GM12875 (cell line): ENCODE data around the gene APOH.

Experiments used
- H3K4me3 ChIP-seq: one replicate; pipeline ENCODE4 v1.5.1; 2011; ENCODE audit warnings: low read depth, low read length, control low read depth
- TF ChIP-seq, protein P1 (sequence below): IDR thresholded peaks from 2 replicates; pipeline ENCODE4 v1.5.1; 2011; ENCODE audit warnings: low read depth, mild to moderate bottlenecking, control low read depth, inconsistent platforms, low read length, moderate library complexity, borderline replicate concordance; ENCODE audit not compliant: insufficient read depth

APOH gene

DNA sequence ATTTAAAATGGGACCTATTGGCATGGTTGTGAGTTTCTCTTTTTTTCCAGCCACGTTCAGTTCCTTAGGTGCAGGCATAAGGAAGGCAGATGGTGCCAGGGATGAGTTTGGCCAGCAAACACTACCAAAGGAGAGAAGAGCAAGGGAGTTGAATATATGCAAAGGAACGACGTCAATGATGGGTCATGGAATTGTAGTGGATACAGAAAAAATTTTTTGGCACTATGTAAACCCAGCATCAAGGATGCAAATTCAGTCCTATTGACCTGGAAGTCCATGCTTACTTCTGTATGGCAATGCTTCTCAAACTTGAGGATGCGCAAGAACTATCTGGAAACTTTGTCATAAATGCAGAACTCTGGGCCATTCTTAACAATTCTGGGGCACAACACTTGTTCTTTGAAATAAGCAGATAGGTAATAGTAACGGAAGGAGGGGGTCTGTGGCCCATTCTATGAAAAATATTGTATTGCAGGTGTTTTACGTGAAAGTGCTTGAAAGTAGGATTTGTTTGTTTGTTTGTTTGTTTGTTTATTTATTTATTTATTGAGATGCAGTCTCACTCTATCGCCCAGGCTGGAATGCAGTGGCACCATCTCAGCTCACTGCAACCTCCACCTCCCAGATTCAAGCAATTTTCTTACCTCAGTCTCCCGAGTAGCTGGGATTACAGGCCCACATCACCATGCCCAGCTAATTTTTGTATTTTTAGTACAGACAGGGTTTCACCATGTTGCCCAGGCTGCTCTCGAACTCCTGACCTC lies 18.0 kb downstream of the APOH start:
- TF ChIP-seq, protein P1, sequence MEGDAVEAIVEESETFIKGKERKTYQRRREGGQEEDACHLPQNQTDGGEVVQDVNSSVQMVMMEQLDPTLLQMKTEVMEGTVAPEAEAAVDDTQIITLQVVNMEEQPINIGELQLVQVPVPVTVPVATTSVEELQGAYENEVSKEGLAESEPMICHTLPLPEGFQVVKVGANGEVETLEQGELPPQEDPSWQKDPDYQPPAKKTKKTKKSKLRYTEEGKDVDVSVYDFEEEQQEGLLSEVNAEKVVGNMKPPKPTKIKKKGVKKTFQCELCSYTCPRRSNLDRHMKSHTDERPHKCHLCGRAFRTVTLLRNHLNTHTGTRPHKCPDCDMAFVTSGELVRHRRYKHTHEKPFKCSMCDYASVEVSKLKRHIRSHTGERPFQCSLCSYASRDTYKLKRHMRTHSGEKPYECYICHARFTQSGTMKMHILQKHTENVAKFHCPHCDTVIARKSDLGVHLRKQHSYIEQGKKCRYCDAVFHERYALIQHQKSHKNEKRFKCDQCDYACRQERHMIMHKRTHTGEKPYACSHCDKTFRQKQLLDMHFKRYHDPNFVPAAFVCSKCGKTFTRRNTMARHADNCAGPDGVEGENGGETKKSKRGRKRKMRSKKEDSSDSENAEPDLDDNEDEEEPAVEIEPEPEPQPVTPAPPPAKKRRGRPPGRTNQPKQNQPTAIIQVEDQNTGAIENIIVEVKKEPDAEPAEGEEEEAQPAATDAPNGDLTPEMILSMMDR, result no peak

DNA sequence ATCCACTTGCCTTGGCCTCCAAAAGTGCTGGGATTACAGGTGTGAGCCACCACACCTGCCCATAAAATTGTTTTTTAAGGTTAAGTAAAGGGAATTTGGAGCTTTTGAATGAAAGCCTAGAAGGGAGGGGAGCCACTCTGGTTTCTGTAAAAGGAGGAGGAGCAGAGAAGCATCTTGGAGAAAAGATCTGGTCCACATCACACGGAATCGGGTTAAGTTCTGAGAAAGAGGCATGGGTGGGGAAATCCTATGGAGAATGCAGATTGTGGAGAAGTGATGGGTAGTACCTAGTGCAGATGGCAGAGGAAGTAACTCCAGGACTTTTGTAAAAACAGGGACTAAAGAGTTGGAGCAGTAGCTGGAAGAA lies 19.0 kb downstream of the APOH start:
- TF ChIP-seq, protein P1, result no peak
- H3K4me3 ChIP-seq, result no peak overlapping the region

More for the DNA sequence above, 18.0 kb downstream of the APOH start:
- H3K4me3 ChIP-seq, result no peak overlapping the region

DNA sequence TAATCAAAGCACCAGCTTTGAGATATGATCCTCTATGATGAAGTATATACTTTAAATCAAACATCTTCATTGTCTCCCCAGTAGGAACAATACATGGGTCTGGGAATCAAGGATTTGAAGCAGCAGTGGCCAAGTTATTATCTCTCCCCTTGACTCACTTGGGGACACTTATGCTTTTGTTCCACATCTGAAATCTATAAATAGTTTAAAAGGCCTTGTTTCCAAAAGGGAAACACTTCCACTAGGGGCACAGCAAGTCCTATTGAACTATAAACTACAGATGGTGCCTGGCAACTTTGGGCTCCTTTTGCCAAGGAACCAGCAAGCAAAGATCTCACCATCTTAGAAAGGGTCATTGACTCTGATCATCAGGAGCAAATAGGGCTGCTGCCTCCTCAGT lies 21.3 kb downstream of the APOH start:
- TF ChIP-seq, protein P1, result no peak
- no peak overlapping the region for H3K4me3 ChIP-seq

DNA sequence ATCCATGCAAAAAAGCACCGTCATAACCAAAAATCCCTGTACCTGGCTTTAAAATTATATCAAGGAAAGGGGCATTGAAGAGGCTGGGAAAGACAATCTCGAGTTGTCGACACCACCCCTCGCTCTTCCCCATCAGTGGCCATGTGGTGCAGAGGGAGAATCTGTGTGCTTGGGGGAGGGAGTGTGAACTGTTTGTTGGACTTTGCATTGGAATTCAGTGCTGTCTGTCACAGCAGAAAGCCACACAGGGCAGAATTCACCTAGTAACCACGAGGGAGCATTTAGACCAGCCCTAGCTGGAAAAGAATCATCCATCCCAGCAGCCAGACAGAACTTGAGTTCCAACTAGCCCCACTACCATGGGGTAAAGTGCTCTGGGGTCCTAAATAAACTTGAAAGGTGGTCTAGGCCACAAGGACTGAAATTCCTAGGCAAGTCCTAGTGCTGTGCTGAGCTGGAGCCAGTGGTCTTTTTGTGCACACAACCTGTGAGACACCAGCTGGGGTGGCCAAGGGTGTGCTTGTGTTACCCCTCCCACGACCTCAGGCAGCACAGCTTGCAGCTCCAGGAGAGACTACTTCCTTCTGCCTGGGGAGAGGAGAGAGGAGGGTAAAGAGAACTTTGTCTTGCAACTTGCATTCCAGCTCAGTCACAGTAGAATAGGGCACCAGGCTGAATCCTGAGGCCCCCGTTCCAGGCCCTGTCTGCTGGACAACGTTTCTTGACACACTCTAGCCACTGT lies 25.8 kb downstream of the APOH start:
- TF ChIP-seq, protein P1, result no peak
- H3K4me3 ChIP-seq, result no peak overlapping the region

DNA sequence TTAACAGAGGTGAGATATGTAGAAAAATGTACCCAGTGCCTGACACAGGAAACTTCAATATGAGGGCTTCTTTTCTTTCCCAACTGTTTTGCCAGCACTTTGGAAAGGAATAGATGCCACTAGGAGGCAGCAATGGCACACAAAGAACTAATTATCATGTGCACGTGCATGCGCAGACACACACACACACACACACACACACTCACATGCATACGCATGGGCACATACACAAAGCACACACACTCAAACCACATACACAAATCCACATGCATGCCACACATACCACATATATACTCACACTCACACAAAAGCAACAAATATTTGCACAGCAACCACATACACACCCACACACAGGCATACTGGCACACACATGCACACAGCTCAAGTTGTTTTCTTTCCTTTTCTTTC lies 28.5 kb downstream of the APOH start:
- TF ChIP-seq, protein P1, result peak; percentile 42; the same call in 1 of the 2 replicates
- H3K4me3 ChIP-seq, result no peak overlapping the region

DNA sequence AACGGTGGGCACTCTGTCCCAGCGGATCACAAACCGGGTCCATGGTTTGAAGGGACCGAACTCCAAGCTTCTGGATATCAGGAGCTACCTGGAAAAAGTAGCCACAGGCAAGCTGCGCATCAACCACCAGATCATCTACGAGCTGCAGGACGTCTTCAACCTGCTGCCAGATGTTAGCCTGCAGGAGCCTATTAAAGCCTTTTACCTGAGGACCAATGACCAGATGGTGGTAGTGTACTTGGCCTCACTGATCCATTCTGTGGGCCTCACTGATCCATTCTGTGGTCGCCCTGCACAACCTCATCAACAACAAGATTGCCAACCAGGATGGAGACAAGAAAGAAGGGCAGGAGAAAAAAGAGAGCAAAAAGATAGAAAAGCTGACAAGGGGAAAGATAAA lies 31.0 kb downstream of the APOH start:
- TF ChIP-seq, protein P1, result no peak
- no peak overlapping the region for H3K4me3 ChIP-seq

DNA sequence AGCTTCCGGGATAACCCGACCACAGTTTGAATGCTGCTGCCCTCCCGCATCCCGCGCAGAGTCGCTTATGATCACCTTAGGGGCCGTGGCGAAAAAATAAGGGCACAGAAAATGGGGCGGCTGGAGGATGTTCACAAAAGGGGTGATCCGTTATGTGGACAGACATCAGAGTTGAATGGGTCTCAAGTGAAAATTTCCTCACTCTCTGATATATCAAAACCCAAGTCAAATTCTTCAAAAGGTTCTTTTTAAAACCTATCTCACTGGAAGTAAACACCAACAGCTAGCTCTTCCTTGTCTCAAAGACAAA lies 36.9 kb downstream of the APOH start:
- TF ChIP-seq, protein P1, result no peak

More for the DNA sequence above, 36.9 kb downstream of the APOH start:
- no peak overlapping the region for H3K4me3 ChIP-seq
